Neural cell (in vitro differentiated cells): Measurements from ENCODE around the gene CALCR. TPM values are rescaled to one million over a fixed set of nuclear protein-coding genes. Genes with fewer than 3 reads are reported as not detected.

Experiments used
- H2AFZ ChIP-seq: fragments of 200-600, 300-800 bp; sonication (generic), shearing (Covaris generic); 2 replicates; pipeline ENCODE4 v1.6.0; 2014; ENCODE audit warnings: low read depth, mild to moderate bottlenecking, antibody characterized with exemption, low read length, moderate library complexity
- H3F3A ChIP-seq: fragments of 200-600 bp; shearing (Covaris generic); 2 replicates; pipeline ENCODE4 v1.6.1; 2016; ENCODE audit warnings: mild to moderate bottlenecking, moderate library complexity, mixed read lengths, antibody characterized with exemption, low read length; ENCODE audit not compliant: insufficient read depth, poor library complexity, severe bottlenecking
- H3K27ac ChIP-seq: fragments of 200-600, 300-800 bp; sonication (generic), shearing (Covaris generic); 2 replicates; pipeline ENCODE4 v1.5.1; 2014; ENCODE audit warnings: mild to moderate bottlenecking, low read length, moderate library complexity
- H3K27me3 ChIP-seq: fragments of 300-800, 200-600 bp; sonication (generic), shearing (Covaris generic); 2 replicates; pipeline ENCODE4 v1.6.0; 2014; ENCODE audit warnings: mild to moderate bottlenecking, low read depth, low read length, moderate library complexity; ENCODE audit not compliant: insufficient read depth
- H3K36me3 ChIP-seq: fragments of 300-800, 200-600 bp; sonication (generic), shearing (Covaris generic); 2 replicates; pipeline ENCODE4 v1.5.1; 2014; ENCODE audit warnings: mild to moderate bottlenecking, antibody characterized with exemption, low read length, moderate library complexity; ENCODE audit not compliant: insufficient read depth
- H3K4me2 ChIP-seq: fragments of 300-800, 200-600 bp; sonication (generic), shearing (Covaris generic); 2 replicates; pipeline ENCODE4 v1.6.0; 2014; ENCODE audit warnings: mild to moderate bottlenecking, low read length
- H3K4me3 ChIP-seq: fragments of 300-800, 200-600 bp; sonication (generic), shearing (Covaris generic); 2 replicates; pipeline ENCODE4 v1.5.1; 2014; ENCODE audit warnings: mild to moderate bottlenecking, low read length, moderate library complexity
- H3K79me2 ChIP-seq: fragments of 200-600 bp; shearing (Covaris generic); replicated peaks from 2 replicates; pipeline ENCODE4 v1.6.0; 2014; ENCODE audit warnings: mild to moderate bottlenecking, low read length, moderate library complexity; ENCODE audit not compliant: insufficient read depth
- H3K9ac ChIP-seq: fragments of 300-800, 200-600 bp; sonication (generic), shearing (Covaris generic); 2 replicates; pipeline ENCODE4 v1.6.1; 2016; ENCODE audit warnings: mild to moderate bottlenecking, low read length, mixed read lengths
- H3K9me2 ChIP-seq: fragments of 200-600 bp; shearing (Covaris generic); 2 replicates; pipeline ENCODE4 v1.6.1; 2016; ENCODE audit warnings: mild to moderate bottlenecking, low read length, mixed read lengths; ENCODE audit not compliant: insufficient read depth
- H3K9me3 ChIP-seq: fragments of 200-600, 300-800 bp; sonication (generic), shearing (Covaris generic); 2 replicates; pipeline ENCODE4 v1.6.1; 2016; ENCODE audit warnings: mild to moderate bottlenecking, mixed run types, low read length, moderate library complexity, mixed read lengths
- H4K20me1 ChIP-seq: fragments of 200-600 bp; shearing (Covaris generic); 2 replicates; pipeline ENCODE4 v1.6.1; 2016; ENCODE audit warnings: mild to moderate bottlenecking, mixed run types; ENCODE audit not compliant: insufficient read depth
- CTCF ChIP-seq: fragments of 450-650 bp; IDR thresholded peaks from 2 replicates; pipeline ENCODE4 v1.5.1; 2014; ENCODE audit warnings: antibody characterized with exemption, mild to moderate bottlenecking, moderate library complexity; ENCODE audit not compliant: poor library complexity, severe bottlenecking
- EP300 ChIP-seq: fragments of 450-650 bp; conservative IDR thresholded peaks from 2 replicates; pipeline ENCODE4 v1.6.1; 2014; ENCODE audit warnings: antibody characterized with exemption, mild to moderate bottlenecking, moderate library complexity; ENCODE audit not compliant: poor library complexity, severe bottlenecking
- EZH2 ChIP-seq: fragments of 200-600, 300-800 bp; shearing (Covaris generic), sonication (generic); IDR thresholded peaks from 2 replicates; pipeline ENCODE4 v1.6.1; 2014; ENCODE audit warnings: antibody characterized with exemption, low read length, borderline replicate concordance, mild to moderate bottlenecking; ENCODE audit not compliant: insufficient read depth, poor library complexity, severe bottlenecking
- MXI1 ChIP-seq: fragments of 450-650 bp; conservative IDR thresholded peaks from 2 replicates; pipeline ENCODE4 v1.6.1; 2014; ENCODE audit warnings: antibody characterized with exemption, mild to moderate bottlenecking; ENCODE audit not compliant: poor library complexity, severe bottlenecking
- POLR2AphosphoS5 ChIP-seq: IDR thresholded peaks from 2 replicates; pipeline ENCODE4 v1.6.1; 2012
- RAD21 ChIP-seq: fragments of 450-650 bp; conservative IDR thresholded peaks from 2 replicates; pipeline ENCODE4 v1.6.1; 2014; ENCODE audit warnings: antibody characterized with exemption, mild to moderate bottlenecking, moderate library complexity
- SMC3 ChIP-seq: fragments of 450-650 bp; conservative IDR thresholded peaks from 2 replicates; pipeline ENCODE4 v1.6.1; 2014; ENCODE audit warnings: antibody characterized with exemption, mild to moderate bottlenecking, moderate library complexity; ENCODE audit not compliant: poor library complexity
- TAF1 ChIP-seq: IDR thresholded peaks from 2 replicates; pipeline ENCODE4 v1.6.1; 2012; ENCODE audit warnings: low read depth
- polyA plus RNA-seq: library from polyadenylated mRNA; depleted of rRNA; stranded (reverse); fragments of >200 nt; gene quantifications from 2 replicates; pipeline ENCODE4 v1.2.3, GENCODE V29; 2014
- TF ChIP-seq, protein P1 (sequence below): IDR thresholded peaks from 2 replicates; pipeline ENCODE4 v1.6.1; 2012; ENCODE audit warnings: borderline replicate concordance

The CALCR gene
- polyA plus RNA-seq, 1 donor from 2014 or later, result 3.6 TPM

GRCh38 chr7:93426155-93426696 lies 148.3 kb downstream of the CALCR start:
- Histone ChIP-seq H3K4me2 (no peak overlapping the region), H3K27ac (no peak overlapping the region), H4K20me1 (no peaks in the 10 kb centered on the region), H2AFZ (no peak overlapping the region), H3F3A (no peaks in the 10 kb centered on the region), H3K9me3 (no peaks in the 10 kb centered on the region), H3K36me3 (no peaks in the 10 kb centered on the region), H3K79me2 (no peaks in the 10 kb centered on the region), H3K27me3 (no peaks in the 10 kb centered on the region), H3K9me2 (no peaks in the 10 kb centered on the region), H3K4me3 (no peak overlapping the region), H3K9ac (no peak overlapping the region)
- no peak for TF ChIP-seq POLR2AphosphoS5
- TF ChIP-seq, protein P1, sequence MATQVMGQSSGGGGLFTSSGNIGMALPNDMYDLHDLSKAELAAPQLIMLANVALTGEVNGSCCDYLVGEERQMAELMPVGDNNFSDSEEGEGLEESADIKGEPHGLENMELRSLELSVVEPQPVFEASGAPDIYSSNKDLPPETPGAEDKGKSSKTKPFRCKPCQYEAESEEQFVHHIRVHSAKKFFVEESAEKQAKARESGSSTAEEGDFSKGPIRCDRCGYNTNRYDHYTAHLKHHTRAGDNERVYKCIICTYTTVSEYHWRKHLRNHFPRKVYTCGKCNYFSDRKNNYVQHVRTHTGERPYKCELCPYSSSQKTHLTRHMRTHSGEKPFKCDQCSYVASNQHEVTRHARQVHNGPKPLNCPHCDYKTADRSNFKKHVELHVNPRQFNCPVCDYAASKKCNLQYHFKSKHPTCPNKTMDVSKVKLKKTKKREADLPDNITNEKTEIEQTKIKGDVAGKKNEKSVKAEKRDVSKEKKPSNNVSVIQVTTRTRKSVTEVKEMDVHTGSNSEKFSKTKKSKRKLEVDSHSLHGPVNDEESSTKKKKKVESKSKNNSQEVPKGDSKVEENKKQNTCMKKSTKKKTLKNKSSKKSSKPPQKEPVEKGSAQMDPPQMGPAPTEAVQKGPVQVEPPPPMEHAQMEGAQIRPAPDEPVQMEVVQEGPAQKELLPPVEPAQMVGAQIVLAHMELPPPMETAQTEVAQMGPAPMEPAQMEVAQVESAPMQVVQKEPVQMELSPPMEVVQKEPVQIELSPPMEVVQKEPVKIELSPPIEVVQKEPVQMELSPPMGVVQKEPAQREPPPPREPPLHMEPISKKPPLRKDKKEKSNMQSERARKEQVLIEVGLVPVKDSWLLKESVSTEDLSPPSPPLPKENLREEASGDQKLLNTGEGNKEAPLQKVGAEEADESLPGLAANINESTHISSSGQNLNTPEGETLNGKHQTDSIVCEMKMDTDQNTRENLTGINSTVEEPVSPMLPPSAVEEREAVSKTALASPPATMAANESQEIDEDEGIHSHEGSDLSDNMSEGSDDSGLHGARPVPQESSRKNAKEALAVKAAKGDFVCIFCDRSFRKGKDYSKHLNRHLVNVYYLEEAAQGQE, result no peak
- TF ChIP-seq EP300, result no peak

DNA sequence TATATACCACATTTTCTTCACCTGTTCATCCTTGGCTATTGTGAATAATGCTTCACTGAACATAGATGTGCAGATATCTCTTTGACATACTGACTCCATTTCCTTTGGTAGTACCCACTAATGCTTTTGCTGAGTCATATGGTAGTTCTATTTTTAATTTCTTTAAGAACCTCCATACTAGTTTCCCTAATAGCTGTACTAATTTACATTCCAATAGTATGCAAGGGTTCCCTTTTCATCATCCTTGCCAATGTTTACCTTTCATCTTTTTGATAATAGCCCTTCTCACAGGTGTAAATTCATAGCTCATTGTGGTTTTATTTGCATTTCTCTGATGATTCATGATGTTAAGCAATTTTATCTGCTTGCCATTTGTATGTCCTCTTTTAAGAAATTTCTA lies 159.9 kb downstream of the CALCR start:
- no peaks in the 10 kb centered on the region for H3K27me3 ChIP-seq
- TF ChIP-seq EZH2, result no peak
- TF ChIP-seq, protein P1, result no peak
- no peak for TF ChIP-seq CTCF
- no peak for TF ChIP-seq RAD21
- TF ChIP-seq MXI1, result no peak
- no peak for TF ChIP-seq EP300
- no peak for TF ChIP-seq SMC3
- no peak for TF ChIP-seq POLR2AphosphoS5
- no peak for TF ChIP-seq TAF1
- H3F3A ChIP-seq, result no peaks in the 10 kb centered on the region
- no peak overlapping the region for H2AFZ ChIP-seq
- no peaks in the 10 kb centered on the region for H3K9me3 ChIP-seq
- no peaks in the 10 kb centered on the region for H3K79me2 ChIP-seq
- H3K9ac ChIP-seq, result no peak overlapping the region
- H4K20me1 ChIP-seq, result no peaks in the 10 kb centered on the region
- H3K4me2 ChIP-seq, result no peak overlapping the region
- H3K9me2 ChIP-seq, result no peaks in the 10 kb centered on the region
- no peak overlapping the region for H3K27ac ChIP-seq
- H3K4me3 ChIP-seq, result no peak overlapping the region
- H3K36me3 ChIP-seq, result no peaks in the 10 kb centered on the region
